Osteocyte (in vitro differentiated cells): Measurements from ENCODE around the gene EXO1. TPM values are rescaled to one million over a fixed set of nuclear protein-coding genes. Genes with fewer than 3 reads are reported as not detected.

ENCODE experiments used
- DNase-seq: peaks from one replicate; pipeline ENCODE4 v3.0.0; 2021; ENCODE audit warnings: mixed read lengths; ENCODE audit not compliant: unreplicated experiment; ENCODE audit errors: extremely low spot score
- H3K27ac Mint-ChIP-seq: one replicate; pipeline ENCODE4 v1.8.0; 2021; ENCODE audit warnings: mild to moderate bottlenecking, mixed read lengths; ENCODE audit not compliant: unreplicated experiment
- H3K27me3 Mint-ChIP-seq: one replicate; pipeline ENCODE4 v1.8.0; 2021; ENCODE audit warnings: mixed read lengths; ENCODE audit not compliant: unreplicated experiment
- H3K36me3 Mint-ChIP-seq: one replicate; pipeline ENCODE4 v1.8.0; 2021; ENCODE audit warnings: mixed read lengths; ENCODE audit not compliant: unreplicated experiment
- H3K4me1 Mint-ChIP-seq: one replicate; pipeline ENCODE4 v1.8.0; 2021; ENCODE audit warnings: mixed read lengths; ENCODE audit not compliant: unreplicated experiment
- H3K4me3 Mint-ChIP-seq: one replicate; pipeline ENCODE4 v1.8.0; 2021; ENCODE audit warnings: mild to moderate bottlenecking, moderate library complexity, mixed read lengths; ENCODE audit not compliant: unreplicated experiment
- H3K9me3 Mint-ChIP-seq: one replicate; pipeline ENCODE4 v1.8.0; 2021; ENCODE audit warnings: mixed read lengths; ENCODE audit not compliant: unreplicated experiment
- CTCF ChIP-seq: fragments of 200-600 bp; sonication (generic); IDR thresholded peaks from 2 replicates; pipeline ENCODE4 v1.5.0; 2021; ENCODE audit warnings: antibody characterized with exemption, mild to moderate bottlenecking, moderate library complexity
- total RNA-seq: library from RNA; stranded (reverse); gene quantifications from 2 replicates; pipeline ENCODE4 v1.2.1, GENCODE V29; 2021

The EXO1 gene
- total RNA-seq, 1 donor from 2014 or later: 3.4 TPM

- Mint-ChIP-seq H3K36me3 (no peaks in the 10 kb centered on the region), H3K27ac (no peak overlapping the region), H3K4me3 (no peak overlapping the region), H3K9me3 (no peaks in the 10 kb centered on the region), H3K27me3 (peaks cover 25% of the 10 kb centered on the region), H3K4me1 (no peaks in the 10 kb centered on the region)
- no peak for DNase-seq
- TF ChIP-seq CTCF: no peak
Observed at GRCh38 chr1:241808265-241808664, 39.7 kb upstream of the EXO1 start.

GRCh38 chr1:241810769-241811405 is 37.1 kb upstream of the EXO1 start:
- TF ChIP-seq CTCF: no peak
- H3K36me3 Mint-ChIP-seq: no peaks in the 10 kb centered on the region
- no peak for DNase-seq

DNA sequence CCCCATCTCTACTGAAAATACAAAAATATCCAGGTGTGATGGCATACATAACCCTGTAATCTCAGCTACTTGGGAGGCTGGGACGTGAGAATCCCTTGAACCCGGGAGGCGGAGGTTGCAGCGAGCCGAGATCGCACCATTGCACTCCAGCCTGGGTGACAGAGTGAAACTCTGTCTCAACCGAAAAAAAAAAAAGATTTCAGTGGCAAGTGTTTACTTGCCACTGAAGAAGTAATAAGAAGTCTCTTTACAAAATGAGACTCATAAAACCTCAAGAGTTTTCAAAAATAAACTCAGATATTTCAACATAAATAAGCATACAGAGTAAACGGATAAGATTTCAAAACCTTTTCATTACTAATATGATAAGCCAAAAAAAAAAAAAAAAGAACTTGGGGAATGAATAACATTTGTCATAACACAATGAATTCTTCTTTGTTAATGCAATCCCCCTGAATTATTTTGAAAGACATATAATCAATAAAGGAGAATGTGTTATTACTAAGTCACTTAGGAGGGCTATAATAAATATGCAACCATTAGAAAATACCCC is 34.2 kb upstream of the EXO1 start:
- Mint-ChIP-seq H3K27ac (no peak overlapping the region), H3K36me3 (no peaks in the 10 kb centered on the region), H3K4me3 (no peak overlapping the region), H3K9me3 (no peaks in the 10 kb centered on the region), H3K4me1 (no peaks in the 10 kb centered on the region), H3K27me3 (peaks cover 20% of the 10 kb centered on the region)
- TF ChIP-seq CTCF: no peak
- no peak for DNase-seq

More at GRCh38 chr1:241810769-241811405, 37.1 kb upstream of the EXO1 start:
- Mint-ChIP-seq H3K27ac (no peak overlapping the region), H3K4me3 (no peak overlapping the region), H3K4me1 (no peaks in the 10 kb centered on the region), H3K27me3 (peaks cover 23% of the 10 kb centered on the region), H3K9me3 (no peaks in the 10 kb centered on the region)

- peaks cover 19% of the 10 kb centered on the region for H3K27me3 Mint-ChIP-seq
- no peaks in the 10 kb centered on the region for H3K9me3 Mint-ChIP-seq
- H3K4me1 Mint-ChIP-seq: no peaks in the 10 kb centered on the region
- H3K4me3 Mint-ChIP-seq: no peak overlapping the region
- H3K27ac Mint-ChIP-seq: no peak overlapping the region
- no peaks in the 10 kb centered on the region for H3K36me3 Mint-ChIP-seq
- TF ChIP-seq CTCF: no peak
- DNase-seq: no peak
Observed at GRCh38 chr1:241816008-241816407, 32.0 kb upstream of the EXO1 start.

DNA sequence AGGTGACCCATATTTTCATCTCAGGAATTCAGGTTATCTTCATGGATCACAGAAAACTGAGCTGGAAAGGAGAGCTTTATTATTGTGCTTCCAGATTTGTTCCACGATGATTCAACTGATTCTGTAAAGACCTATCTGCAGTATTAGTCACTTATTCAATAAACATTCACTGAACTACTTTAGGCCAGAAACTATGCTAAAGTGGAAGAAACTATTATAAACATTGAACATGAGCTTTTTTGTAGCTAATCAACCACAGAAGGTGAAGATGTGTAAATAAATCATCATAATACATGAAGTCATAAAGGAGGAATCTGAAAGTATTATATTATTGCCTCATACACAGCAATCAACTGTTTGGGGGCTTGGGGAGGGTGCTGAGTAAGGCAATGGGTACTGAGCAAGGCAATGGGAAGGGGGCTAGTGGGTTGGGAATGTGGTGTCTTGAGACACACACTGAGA is 30.6 kb upstream of the EXO1 start:
- Mint-ChIP-seq H3K36me3 (no peaks in the 10 kb centered on the region), H3K27me3 (peaks cover 15% of the 10 kb centered on the region), H3K27ac (no peak overlapping the region), H3K4me3 (no peak overlapping the region), H3K9me3 (no peaks in the 10 kb centered on the region), H3K4me1 (no peaks in the 10 kb centered on the region)
- DNase-seq: no peak
- TF ChIP-seq CTCF: no peak
